ACC112 (cell line): ENCODE measurements around the gene NKX2-1.
A peak's percentile ranks its signal among the peaks of the same experiment; 100 is the strongest.

Experiments
- H2AFZ ChIP-seq: fragments of 200-600 bp; sonication (generic); one replicate; pipeline ENCODE4 v1.6.0; 2017; ENCODE audit warnings: antibody characterized with exemption, low read length; ENCODE audit not compliant: unreplicated experiment
- H3K27ac ChIP-seq: fragments of 200-600 bp; sonication (generic); 2 replicates; pipeline ENCODE4 v1.5.1; 2014; ENCODE audit warnings: low read depth, mild to moderate bottlenecking, antibody characterized with exemption, low read length, moderate library complexity
- H3K27me3 ChIP-seq: fragments of 200-600 bp; sonication (generic); 2 replicates; pipeline ENCODE4 v1.6.1; 2014; ENCODE audit warnings: mild to moderate bottlenecking, antibody characterized with exemption, low read length, moderate library complexity, mixed read lengths; ENCODE audit not compliant: insufficient read depth
- H3K36me3 ChIP-seq: fragments of 200-600 bp; sonication (generic); 2 replicates; pipeline ENCODE4 v1.6.1; 2016; ENCODE audit warnings: mild to moderate bottlenecking, antibody characterized with exemption, low read length, moderate library complexity, mixed read lengths; ENCODE audit not compliant: insufficient read depth
- H3K4me1 ChIP-seq: fragments of 200-600 bp; sonication (generic); one replicate; pipeline ENCODE4 v1.6.1; 2016; ENCODE audit warnings: low read length, mixed read lengths; ENCODE audit not compliant: insufficient read depth, unreplicated experiment, control insufficient read depth
- H3K4me3 ChIP-seq: fragments of 200-600 bp; sonication (generic); 2 replicates; pipeline ENCODE4 v1.5.1; 2014; ENCODE audit warnings: mild to moderate bottlenecking, low read depth, low read length
- H3K79me2 ChIP-seq: fragments of 200-600 bp; sonication (generic); one replicate; pipeline ENCODE4 v1.6.0; 2016; ENCODE audit warnings: low read length; ENCODE audit not compliant: control insufficient read depth, unreplicated experiment, insufficient read depth

NKX2-1 gene

GRCh38 chr14:36524220-36524837 lies 4.3 kb upstream of the NKX2-1 start:
- H3K79me2 ChIP-seq, result no peaks in the 10 kb centered on the region
- peaks cover 4% of the 10 kb centered on the region for H3K4me1 ChIP-seq
- H2AFZ ChIP-seq, result no peak overlapping the region
- peaks cover 100% of the 10 kb centered on the region for H3K27me3 ChIP-seq
- no peaks in the 10 kb centered on the region for H3K36me3 ChIP-seq
- H3K4me3 ChIP-seq, result no peak overlapping the region
- no peak overlapping the region for H3K27ac ChIP-seq

DNA sequence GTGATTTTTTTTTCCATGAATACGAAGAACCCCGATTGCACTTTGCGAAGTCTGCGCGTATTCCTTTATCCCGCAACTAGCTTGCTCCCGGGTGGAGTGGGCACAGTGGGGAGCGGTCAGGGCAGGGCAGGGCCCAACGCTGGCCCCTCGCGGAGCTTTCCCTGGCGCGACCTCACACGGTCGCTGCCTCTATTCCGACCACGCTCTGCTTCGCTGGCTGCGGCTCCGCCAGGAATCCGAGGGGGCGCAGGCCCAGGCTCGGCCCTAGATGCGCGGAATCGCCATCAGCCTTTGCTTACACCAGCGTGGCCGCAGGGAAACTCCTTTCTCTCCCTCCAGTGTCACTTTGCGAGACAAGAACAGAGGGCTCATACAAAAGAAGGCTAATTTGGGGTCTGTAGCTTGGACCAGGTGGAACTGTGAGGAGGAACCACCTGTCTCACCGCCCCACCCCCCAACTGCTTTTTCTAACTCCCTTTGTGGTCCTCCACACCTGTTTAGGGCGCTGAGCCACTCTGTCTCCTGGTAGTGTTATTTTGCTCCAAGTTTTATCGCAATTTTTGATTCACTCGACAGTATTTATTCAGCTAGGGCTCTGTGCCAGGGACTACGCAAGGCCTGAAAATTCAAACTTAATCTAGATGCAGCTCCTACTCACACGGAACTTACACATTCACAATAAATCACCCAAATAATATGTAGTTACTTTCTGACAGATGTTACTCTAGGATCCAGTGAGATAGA lies 3.1 kb upstream of the NKX2-1 start:
- Histone ChIP-seq H3K36me3 (no peaks in the 10 kb centered on the region), H3K27me3 (peaks cover 100% of the 10 kb centered on the region), H2AFZ (no peak overlapping the region), H3K4me1 (peaks cover 4% of the 10 kb centered on the region), H3K4me3 (no peak overlapping the region), H3K27ac (no peak overlapping the region), H3K79me2 (no peaks in the 10 kb centered on the region)

GRCh38 chr14:36522347-36522971 lies 2.4 kb upstream of the NKX2-1 start:
- no peak overlapping the region for H3K4me3 ChIP-seq
- H3K27ac ChIP-seq, result no peak overlapping the region
- no peak overlapping the region for H2AFZ ChIP-seq
- peaks cover 4% of the 10 kb centered on the region for H3K4me1 ChIP-seq
- H3K27me3 ChIP-seq, result peaks cover 100% of the 10 kb centered on the region
- H3K79me2 ChIP-seq, result no peaks in the 10 kb centered on the region
- H3K36me3 ChIP-seq, result no peaks in the 10 kb centered on the region

DNA sequence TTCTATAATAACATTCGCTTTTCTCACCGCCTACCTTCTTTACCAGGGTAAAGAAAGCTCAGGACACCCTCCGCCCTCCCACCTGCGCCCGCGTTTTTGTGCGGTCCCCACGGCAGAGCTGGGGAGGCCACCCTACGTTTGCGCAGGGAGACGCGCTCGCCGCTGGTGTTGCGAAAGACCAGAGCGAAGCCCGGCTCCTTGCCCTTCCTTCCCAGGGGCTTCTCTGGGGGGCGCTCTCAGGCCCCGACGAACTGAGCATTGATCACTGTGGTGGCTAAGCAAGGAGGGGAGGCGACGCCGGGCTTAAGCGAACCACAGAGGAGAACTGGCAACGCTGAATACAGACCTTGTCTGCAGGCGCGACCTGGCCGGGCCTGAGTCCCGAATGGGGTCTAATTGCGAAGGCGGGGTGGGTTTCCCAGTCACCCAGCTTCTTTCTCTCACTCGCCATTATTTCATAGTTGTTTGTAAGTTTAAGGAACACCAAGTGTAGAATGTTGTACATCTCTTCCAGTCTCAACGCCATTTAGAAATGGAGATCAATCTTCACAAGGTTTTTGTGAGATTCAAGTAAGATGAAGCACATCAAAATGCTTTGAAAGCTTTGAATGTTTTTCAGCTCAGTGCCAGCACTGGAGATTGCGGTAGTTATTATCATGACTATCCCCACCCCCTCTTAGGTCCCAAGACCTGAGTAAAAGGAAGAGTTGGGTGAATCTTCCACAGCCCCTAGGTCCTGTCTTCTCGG lies 1.7 kb upstream of the NKX2-1 start:
- no peaks in the 10 kb centered on the region for H3K79me2 ChIP-seq
- H3K36me3 ChIP-seq, result no peaks in the 10 kb centered on the region
- H3K4me3 ChIP-seq, result no peak overlapping the region
- H3K4me1 ChIP-seq, result peaks cover 4% of the 10 kb centered on the region
- H3K27me3 ChIP-seq, result peaks cover 100% of the 10 kb centered on the region
- H3K27ac ChIP-seq, result no peak overlapping the region
- H2AFZ ChIP-seq, result no peak overlapping the region

DNA sequence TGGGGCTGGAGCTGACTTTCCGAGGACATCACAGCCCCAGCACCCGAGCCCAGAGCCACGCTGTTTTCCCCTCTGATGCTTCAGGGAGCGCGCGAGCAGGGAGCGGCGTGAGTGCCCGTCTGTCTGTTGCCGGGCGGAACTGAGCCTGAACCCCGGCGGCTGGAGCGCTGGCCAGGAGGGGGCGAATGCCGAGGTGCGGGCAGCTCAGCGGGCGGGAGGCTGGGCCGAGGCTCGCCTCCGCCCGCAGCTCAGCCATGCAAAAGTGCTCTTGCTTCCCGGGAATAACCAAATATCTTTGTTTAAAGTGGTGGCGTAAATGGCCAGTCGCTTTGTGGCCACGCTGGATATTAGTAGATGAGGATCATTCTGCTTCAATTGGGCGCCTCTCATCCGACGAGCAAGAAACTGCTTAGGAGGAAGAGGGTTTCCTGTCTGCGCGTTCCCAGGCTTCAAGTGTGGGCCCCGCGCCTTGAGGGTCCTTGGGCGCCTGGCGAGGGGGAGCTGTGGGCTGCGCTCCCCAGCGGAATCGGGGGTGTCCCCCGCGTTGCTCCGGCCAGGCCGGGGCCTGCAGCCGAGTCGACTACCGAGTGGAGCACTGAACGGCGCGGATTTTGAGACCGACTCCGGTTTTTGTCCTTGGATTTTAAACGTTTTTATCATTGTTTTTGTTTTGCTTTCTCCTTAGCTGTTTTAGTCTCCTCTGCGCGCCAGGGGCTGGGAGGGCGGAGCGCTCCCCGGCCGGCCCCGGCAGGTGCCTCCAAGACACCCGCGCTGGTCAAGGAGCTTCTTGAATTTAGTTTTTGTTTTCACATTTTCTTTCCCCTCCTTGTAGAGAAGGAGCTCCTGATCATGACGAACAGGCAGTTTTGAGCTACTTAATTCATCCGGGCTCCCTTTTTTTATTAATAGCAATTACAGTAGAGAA lies 831 bp upstream of the NKX2-1 start:
- Histone ChIP-seq H3K27ac (no peak overlapping the region), H3K79me2 (no peaks in the 10 kb centered on the region), H3K4me3 (peak overlapping the region; percentile 18), H2AFZ (no peak overlapping the region), H3K27me3 (peaks cover 100% of the 10 kb centered on the region), H3K36me3 (no peaks in the 10 kb centered on the region), H3K4me1 (peaks cover 4% of the 10 kb centered on the region)

DNA sequence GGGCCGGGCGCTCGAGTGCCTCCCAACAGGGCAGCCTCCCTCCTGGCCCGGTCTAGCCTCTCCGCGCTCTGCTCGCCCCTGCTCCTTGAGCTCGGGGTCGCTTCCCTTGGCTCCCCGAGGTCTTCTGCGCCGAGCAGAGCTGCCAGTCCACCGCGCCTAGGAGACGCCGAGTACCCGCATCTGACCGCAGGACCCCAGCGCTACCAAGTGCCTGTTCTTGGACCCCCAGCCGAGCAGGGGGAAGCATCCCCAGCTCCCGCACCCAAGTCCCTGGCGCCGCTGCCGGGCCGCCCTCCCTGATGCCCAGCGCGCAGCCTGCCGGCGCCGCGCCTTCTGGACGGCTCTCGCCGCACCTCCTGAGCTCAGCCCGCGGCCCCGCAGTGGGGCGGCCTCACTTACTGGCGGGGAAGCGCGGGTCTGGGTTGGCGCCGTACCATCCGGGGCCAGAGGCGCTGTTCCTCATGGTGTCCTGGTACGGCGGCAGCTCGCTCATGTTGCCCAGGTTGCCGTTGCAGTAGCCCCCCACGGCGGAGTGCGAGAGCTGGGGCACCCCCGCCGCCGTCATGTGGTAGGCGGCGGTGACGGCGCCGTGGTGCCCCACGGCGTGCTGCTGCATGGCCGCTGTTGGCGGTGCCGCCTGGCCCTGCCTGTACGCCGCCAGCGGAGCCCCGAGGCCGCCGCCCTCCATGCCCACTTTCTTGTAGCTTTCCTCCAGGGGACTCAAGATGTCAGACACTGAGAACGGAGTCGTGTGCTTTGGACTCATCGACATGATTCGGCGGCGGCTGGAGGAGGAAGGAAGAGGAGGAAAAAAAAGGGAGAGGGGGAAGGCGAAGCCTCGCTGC lies 1.2 kb downstream of the NKX2-1 start:
- Histone ChIP-seq H3K36me3 (no peaks in the 10 kb centered on the region), H3K79me2 (no peaks in the 10 kb centered on the region), H3K27me3 (peaks cover 100% of the 10 kb centered on the region), H3K4me1 (peaks cover 4% of the 10 kb centered on the region), H2AFZ (no peak overlapping the region), H3K4me3 (peak overlapping the region; percentile 15; the same call in 1 of the 2 replicates), H3K27ac (no peak overlapping the region)

DNA sequence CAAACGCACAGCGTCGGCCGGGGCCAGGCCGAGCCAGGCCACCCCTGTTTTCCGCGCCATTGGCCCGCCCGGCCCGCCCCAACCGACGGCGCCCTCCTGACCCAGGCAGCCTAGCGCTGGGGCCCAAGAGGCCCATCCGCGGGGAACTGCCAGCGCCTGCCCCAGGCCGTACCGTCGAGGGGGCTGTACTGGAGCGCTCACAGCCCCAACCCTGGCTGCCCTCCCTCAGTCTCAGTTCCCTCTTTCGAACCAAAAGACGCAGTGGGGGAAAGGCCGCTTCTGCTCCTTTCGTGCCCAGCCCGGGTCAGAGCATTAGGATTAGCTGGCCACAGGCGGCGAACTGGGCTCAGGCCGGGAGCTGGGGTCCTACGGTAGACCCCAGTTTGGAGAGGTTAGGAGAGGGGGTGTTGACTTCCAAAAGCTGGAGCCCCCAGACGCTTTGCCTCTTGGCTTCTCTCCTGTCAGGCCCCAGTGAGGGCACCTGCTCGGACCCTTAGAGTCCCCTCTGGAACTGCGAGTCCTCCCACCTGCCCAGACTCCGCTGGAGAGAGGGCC lies 1.9 kb downstream of the NKX2-1 start:
- H2AFZ ChIP-seq, result no peak overlapping the region
- H3K36me3 ChIP-seq, result no peaks in the 10 kb centered on the region
- H3K27me3 ChIP-seq, result peaks cover 100% of the 10 kb centered on the region
- no peaks in the 10 kb centered on the region for H3K79me2 ChIP-seq
- H3K4me3 ChIP-seq, result no peak overlapping the region
- peaks cover 4% of the 10 kb centered on the region for H3K4me1 ChIP-seq
- no peak overlapping the region for H3K27ac ChIP-seq

DNA sequence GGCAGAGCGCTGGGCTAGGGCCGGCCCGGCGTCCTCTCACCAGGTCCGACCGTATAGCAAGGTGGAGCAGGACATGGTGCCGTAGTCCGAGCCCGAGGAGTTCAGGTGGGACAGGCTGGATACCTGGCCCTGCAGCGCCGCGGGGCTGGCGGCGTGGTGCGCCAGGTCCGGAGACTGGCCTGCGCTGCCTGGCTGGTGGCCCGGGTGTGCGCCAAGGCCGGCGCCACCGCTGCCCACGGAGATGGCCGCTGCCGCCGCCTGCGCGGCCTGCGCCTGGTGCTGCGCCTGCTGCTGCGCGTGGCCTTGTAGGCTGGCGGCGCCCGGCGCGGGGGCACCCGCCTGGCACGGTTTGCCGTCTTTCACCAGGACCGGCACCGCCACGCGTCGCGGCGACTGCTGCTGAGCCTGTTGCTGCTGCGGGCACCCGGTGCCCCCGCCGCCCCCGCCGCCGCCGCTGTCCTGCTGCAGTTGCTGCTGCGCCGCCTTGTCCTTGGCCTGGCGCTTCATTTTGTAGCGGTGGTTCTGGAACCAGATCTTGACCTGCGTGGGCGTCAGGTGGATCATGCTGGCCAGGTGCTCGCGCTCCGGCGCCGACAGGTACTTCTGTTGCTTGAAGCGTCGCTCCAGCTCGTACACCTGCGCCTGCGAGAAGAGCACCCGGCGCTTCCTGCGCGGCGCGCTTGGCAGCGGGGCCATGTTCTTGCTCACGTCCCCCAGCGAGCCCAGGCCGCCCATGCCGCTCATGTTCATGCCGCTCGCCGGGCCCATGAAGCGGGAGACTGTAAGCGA lies 2.6 kb downstream of the NKX2-1 start:
- Histone ChIP-seq H3K79me2 (no peaks in the 10 kb centered on the region), H3K36me3 (no peaks in the 10 kb centered on the region), H2AFZ (no peak overlapping the region), H3K4me1 (peaks cover 4% of the 10 kb centered on the region), H3K27ac (no peak overlapping the region), H3K27me3 (peaks cover 100% of the 10 kb centered on the region), H3K4me3 (no peak overlapping the region)
